Measurements from ENCODE around the gene SSUH2. TPM values are rescaled to one million over a fixed set of nuclear protein-coding genes. Genes with fewer than 3 reads are reported as not detected.

The SSUH2 gene
- polyA plus RNA-seq, 3 donors: not detected

- Histone ChIP-seq H2AFZ (ENCODE audit: insufficient read depth, low read depth, low read length, poor library complexity, severe bottlenecking) (no peak overlapping the region), H3K9me3 (replicated peaks in 1 of 2; ENCODE audit: control insufficient read depth in 1 of 2, insufficient read depth in 1 of 2, low read length in 2 of 2) (no peaks in the 10 kb centered on the region), H3K27me3 (ENCODE audit: control insufficient read depth in 2 of 2, insufficient read depth in 2 of 2, low read length in 2 of 2) (peaks cover 0 to 3% of the 10 kb centered on the region in 2 donors), H3K4me3 (replicated peaks in 1 of 3; ENCODE audit: low read depth in 2 of 3, low read length in 3 of 3) (no peak overlapping the region), H4K20me1 (ENCODE audit: insufficient read depth, low read length) (no peaks in the 10 kb centered on the region), H3K9ac (ENCODE audit: insufficient read depth, low read length, poor library complexity, severe bottlenecking) (no peak overlapping the region), H3K4me1 (ENCODE audit: control insufficient read depth in 1 of 2, insufficient read depth in 2 of 2, low read length in 2 of 2) (no peaks in the 10 kb centered on the region), H3K27ac (ENCODE audit: low read depth in 1 of 2, low read length in 2 of 2) (no peak overlapping the region), H3K4me2 (replicated peaks; ENCODE audit: extremely low read depth, low read length, poor library complexity, severe bottlenecking) (no peak overlapping the region), H3K79me2 (ENCODE audit: insufficient read depth, low read length) (no peaks in the 10 kb centered on the region), H3K36me3 (replicated peaks in 1 of 2; ENCODE audit: control insufficient read depth in 1 of 2, insufficient read depth in 2 of 2, low read length in 2 of 2) (no peaks in the 10 kb centered on the region)
- no peak overlapping the region for H3K4me3 Mint-ChIP-seq
- DNase-seq: no peak
- intact Hi-C loops (cut with micrococcal nuclease): no loop called here
- peaks cover 0 to 9% (median 2%) of the 10 kb centered on the region in 7 donors for H3K9me3 Mint-ChIP-seq
- WGBS (ENCODE audit: insufficient coverage): 92% methylated on average over 2 of the region's 7 CpGs
- no peak for TF ChIP-seq CTCF (IDR thresholded peaks at IDR 0.05)
- H3K27ac Mint-ChIP-seq: no peak overlapping the region
- H3K27me3 Mint-ChIP-seq (ENCODE audit: low read depth in 3 of 3): peaks cover 3 to 9% (median 7%) of the 10 kb centered on the region in 3 donors
- H3K4me1 Mint-ChIP-seq: no peaks in the 10 kb centered on the region
- no peaks in the 10 kb centered on the region for H3K36me3 Mint-ChIP-seq
These were observed 5.0 kb downstream of the SSUH2 start for GRCh38 chr3:8639659-8640000.

DNA sequence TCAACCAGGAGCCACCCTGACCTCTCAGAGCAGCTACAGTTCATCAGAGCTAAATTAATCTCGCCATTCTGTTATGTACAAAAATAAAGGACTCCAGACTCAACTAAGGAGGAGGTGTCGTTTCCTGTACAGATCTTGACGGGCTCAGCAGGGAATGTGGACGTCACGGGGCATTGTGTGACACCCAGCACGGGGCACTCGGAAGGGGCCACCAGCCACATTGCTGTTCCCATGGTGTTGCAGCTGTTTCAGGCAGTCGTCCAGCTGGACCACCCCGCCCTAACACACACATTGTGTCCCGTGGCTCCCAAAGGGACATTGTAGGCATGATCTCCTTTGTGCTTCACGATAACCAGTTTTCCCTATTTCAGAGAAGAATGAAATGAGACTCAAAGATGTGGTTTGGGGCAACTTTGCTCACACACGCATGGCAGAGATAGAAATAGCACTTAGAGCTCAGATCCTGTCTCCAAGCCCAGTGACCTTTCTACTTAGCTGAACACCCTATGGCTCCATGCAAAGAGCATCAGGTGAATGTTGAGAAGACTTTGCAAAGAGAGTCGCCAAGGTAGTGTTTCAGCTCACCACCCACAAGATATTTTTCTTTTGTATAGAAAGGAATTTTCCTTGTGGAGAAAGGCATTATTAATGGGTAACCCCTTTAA, 5.5 kb downstream of the SSUH2 start:
- peaks cover under 1 to 6% (median 4%) of the 10 kb centered on the region in 3 donors for H3K27me3 Mint-ChIP-seq (ENCODE audit: low read depth in 3 of 3)
- H3K4me3 Mint-ChIP-seq: no peak overlapping the region
- H3K9ac ChIP-seq (ENCODE audit: insufficient read depth, low read length, poor library complexity, severe bottlenecking): no peak overlapping the region
- no peaks in the 10 kb centered on the region for H4K20me1 ChIP-seq (ENCODE audit: insufficient read depth, low read length)
- H3K9me3 Mint-ChIP-seq: peaks cover 0 to 9% (median 2%) of the 10 kb centered on the region in 7 donors
- no peaks in the 10 kb centered on the region for H3K4me1 Mint-ChIP-seq
- no peaks in the 10 kb centered on the region for H3K36me3 ChIP-seq (replicated peaks in 1 of 2; ENCODE audit: control insufficient read depth in 1 of 2, insufficient read depth in 2 of 2, low read length in 2 of 2)
- whole genome bisulfite sequencing (ENCODE audit: insufficient coverage): 88% methylated on average over 8 of the region's 13 CpGs
- H3K4me3 ChIP-seq (replicated peaks in 1 of 3; ENCODE audit: low read depth in 2 of 3, low read length in 3 of 3): no peak overlapping the region
- H3K79me2 ChIP-seq (ENCODE audit: insufficient read depth, low read length): no peaks in the 10 kb centered on the region
- no peaks in the 10 kb centered on the region for H3K4me1 ChIP-seq (ENCODE audit: control insufficient read depth in 1 of 2, insufficient read depth in 2 of 2, low read length in 2 of 2)
- no peak for TF ChIP-seq CTCF (IDR thresholded peaks at IDR 0.05)
- no peaks in the 10 kb centered on the region for H3K9me3 ChIP-seq (replicated peaks in 1 of 2; ENCODE audit: control insufficient read depth in 1 of 2, insufficient read depth in 1 of 2, low read length in 2 of 2)
- no peak overlapping the region for H3K4me2 ChIP-seq (replicated peaks; ENCODE audit: extremely low read depth, low read length, poor library complexity, severe bottlenecking)
- DNase-seq: no peak
- H3K36me3 Mint-ChIP-seq: no peaks in the 10 kb centered on the region
- no peak overlapping the region for H3K27ac ChIP-seq (ENCODE audit: low read depth in 1 of 2, low read length in 2 of 2)
- H3K27me3 ChIP-seq (ENCODE audit: control insufficient read depth in 2 of 2, insufficient read depth in 2 of 2, low read length in 2 of 2): peaks cover 0 to 3% of the 10 kb centered on the region in 2 donors
- intact Hi-C loops (cut with micrococcal nuclease): no loop called here
- H3K27ac Mint-ChIP-seq: no peak overlapping the region
- no peak overlapping the region for H2AFZ ChIP-seq (ENCODE audit: insufficient read depth, low read depth, low read length, poor library complexity, severe bottlenecking)
